ENCODE results near the gene PLA2G6. TPM values are rescaled to one million over a fixed set of nuclear protein-coding genes. Genes with fewer than 3 reads are reported as not detected.

PLA2G6 gene
- total and polyA plus RNA-seq, 9 of the 15 experiments (the other 6 are each of a cell fraction or from before 2014, with no cell fraction given), result 0.11 to 12.2 (median 9.7) TPM

DNA sequence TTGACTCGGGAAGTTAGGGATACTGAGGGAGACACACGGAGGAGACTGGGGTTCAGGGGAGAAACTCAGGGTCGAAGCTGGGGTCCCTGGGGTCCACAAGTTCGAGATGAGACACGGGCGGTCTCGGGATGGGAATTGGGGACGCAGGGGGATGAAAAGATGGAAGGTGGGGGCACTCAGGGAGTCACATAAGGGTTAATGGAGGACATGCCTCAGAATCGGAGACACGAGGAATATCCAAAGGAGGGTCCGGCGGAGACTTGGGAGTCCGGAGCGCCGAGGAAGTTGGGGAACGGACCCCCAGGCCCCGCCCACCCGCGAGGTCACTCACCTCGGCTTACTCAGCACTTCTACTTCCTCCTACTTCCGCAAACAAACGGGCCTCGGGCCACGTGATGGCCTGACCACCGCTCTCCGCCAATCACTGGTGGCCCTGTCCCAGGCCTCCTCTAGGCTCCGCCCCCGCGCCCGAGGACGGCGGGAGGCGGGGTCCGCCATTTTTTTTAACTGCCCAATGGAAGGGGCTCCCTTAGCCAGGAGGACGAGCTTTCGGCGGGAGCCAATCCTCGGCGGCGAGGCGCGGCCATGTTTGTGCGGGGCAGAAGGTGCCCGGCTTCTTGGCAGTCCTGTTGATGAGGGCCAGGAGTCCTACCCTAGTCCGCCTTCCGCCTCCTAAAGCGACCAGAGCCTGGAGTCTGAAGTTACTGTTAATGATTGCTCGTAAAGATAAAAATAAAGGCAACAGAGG is at the start of gene PLA2G6 (continued):
- TF ChIP-seq, protein P1, sequence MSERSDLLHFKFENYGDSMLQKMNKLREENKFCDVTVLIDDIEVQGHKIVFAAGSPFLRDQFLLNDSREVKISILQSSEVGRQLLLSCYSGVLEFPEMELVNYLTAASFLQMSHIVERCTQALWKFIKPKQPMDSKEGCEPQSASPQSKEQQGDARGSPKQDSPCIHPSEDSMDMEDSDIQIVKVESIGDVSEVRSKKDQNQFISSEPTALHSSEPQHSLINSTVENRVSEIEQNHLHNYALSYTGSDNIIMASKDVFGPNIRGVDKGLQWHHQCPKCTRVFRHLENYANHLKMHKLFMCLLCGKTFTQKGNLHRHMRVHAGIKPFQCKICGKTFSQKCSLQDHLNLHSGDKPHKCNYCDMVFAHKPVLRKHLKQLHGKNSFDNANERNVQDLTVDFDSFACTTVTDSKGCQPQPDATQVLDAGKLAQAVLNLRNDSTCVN (CRISPR knock-in tag; IDR thresholded peaks at IDR 0.05), result no peak
- TF ChIP-seq BCOR (IDR thresholded peaks at IDR 0.05) (no peak), MIER1 (IDR thresholded peaks at IDR 0.05; ENCODE audit: low read depth) (no peak), RFX5 (IDR thresholded peaks at IDR 0.05; ENCODE audit: low read depth, low read length) (no peak), CBX1 (IDR thresholded peaks at IDR 0.05; ENCODE audit: low read depth) (no peak), ZNF347 (CRISPR knock-in tag; IDR thresholded peaks at IDR 0.05; ENCODE audit: low read depth) (no peak), HMG20B (CRISPR knock-in tag; IDR thresholded peaks at IDR 0.05) (no peak), POLR2AphosphoS2 (IDR thresholded peaks at IDR 0.05; ENCODE audit: low read length) (no peak), HDAC3 (IDR thresholded peaks at IDR 0.05; ENCODE audit: borderline replicate concordance, partially characterized antibody) (no peak), HMGN3 (IDR thresholded peaks at IDR 0.05; ENCODE audit: borderline replicate concordance, extremely low read depth, insufficient read length, low read depth, low read length) (no peak), DNMT1 (IDR thresholded peaks at IDR 0.05) (no peak), EZH2 (IDR thresholded peaks at IDR 0.05; ENCODE audit: borderline replicate concordance, low read depth, low read length) (no peak), SMARCA4 (IDR thresholded peaks at IDR 0.05) (0 out of 2 replicates have a peak, but pooled peaks have one; percentile 8), CBFA2T2 (conservative IDR thresholded peaks at IDR 0.05) (peak; percentile 52), ZFP1 (CRISPR knock-in tag; IDR thresholded peaks at IDR 0.05) (no peak), ZNF224 (CRISPR knock-in tag; IDR thresholded peaks at IDR 0.05) (no peak)
- TF ChIP-seq, protein P2, sequence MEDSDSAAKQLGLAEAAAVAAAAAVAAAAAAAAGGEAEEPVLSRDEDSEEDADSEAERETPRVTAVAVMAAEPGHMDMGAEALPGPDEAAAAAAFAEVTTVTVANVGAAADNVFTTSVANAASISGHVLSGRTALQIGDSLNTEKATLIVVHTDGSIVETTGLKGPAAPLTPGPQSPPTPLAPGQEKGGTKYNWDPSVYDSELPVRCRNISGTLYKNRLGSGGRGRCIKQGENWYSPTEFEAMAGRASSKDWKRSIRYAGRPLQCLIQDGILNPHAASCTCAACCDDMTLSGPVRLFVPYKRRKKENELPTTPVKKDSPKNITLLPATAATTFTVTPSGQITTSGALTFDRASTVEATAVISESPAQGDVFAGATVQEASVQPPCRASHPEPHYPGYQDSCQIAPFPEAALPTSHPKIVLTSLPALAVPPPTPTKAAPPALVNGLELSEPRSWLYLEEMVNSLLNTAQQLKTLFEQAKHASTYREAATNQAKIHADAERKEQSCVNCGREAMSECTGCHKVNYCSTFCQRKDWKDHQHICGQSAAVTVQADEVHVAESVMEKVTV (CRISPR knock-in tag; IDR thresholded peaks at IDR 0.05), result no peak
- TF ChIP-seq, protein P3, sequence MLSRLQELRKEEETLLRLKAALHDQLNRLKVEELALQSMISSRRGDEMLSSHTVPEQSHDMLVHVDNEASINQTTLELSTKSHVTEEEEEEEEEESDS (CRISPR knock-in tag; IDR thresholded peaks at IDR 0.05), result no peak
- TF ChIP-seq, protein P4, sequence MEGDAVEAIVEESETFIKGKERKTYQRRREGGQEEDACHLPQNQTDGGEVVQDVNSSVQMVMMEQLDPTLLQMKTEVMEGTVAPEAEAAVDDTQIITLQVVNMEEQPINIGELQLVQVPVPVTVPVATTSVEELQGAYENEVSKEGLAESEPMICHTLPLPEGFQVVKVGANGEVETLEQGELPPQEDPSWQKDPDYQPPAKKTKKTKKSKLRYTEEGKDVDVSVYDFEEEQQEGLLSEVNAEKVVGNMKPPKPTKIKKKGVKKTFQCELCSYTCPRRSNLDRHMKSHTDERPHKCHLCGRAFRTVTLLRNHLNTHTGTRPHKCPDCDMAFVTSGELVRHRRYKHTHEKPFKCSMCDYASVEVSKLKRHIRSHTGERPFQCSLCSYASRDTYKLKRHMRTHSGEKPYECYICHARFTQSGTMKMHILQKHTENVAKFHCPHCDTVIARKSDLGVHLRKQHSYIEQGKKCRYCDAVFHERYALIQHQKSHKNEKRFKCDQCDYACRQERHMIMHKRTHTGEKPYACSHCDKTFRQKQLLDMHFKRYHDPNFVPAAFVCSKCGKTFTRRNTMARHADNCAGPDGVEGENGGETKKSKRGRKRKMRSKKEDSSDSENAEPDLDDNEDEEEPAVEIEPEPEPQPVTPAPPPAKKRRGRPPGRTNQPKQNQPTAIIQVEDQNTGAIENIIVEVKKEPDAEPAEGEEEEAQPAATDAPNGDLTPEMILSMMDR (IDR thresholded peaks at IDR 0.05 in 2 of 3, conservative IDR thresholded peaks at IDR 0.05 in 1 of 3; ENCODE audit: insufficient read depth in 2 of 3, low read depth in 1 of 3, low read length in 3 of 3), result no peak
- TF ChIP-seq, protein P5, sequence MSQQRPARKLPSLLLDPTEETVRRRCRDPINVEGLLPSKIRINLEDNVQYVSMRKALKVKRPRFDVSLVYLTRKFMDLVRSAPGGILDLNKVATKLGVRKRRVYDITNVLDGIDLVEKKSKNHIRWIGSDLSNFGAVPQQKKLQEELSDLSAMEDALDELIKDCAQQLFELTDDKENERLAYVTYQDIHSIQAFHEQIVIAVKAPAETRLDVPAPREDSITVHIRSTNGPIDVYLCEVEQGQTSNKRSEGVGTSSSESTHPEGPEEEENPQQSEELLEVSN (IDR thresholded peaks at IDR 0.05; ENCODE audit: borderline replicate concordance in 1 of 2, extremely low read depth in 1 of 2, insufficient read depth in 1 of 2, insufficient read length in 1 of 2, low read depth in 1 of 2, low read length in 1 of 2, poor library complexity in 1 of 2, severe bottlenecking in 1 of 2), result peak in 1 of 2 experiments; percentile 6
- TF ChIP-seq, protein P6, sequence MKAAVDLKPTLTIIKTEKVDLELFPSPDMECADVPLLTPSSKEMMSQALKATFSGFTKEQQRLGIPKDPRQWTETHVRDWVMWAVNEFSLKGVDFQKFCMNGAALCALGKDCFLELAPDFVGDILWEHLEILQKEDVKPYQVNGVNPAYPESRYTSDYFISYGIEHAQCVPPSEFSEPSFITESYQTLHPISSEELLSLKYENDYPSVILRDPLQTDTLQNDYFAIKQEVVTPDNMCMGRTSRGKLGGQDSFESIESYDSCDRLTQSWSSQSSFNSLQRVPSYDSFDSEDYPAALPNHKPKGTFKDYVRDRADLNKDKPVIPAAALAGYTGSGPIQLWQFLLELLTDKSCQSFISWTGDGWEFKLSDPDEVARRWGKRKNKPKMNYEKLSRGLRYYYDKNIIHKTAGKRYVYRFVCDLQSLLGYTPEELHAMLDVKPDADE (conservative IDR thresholded peaks at IDR 0.05; ENCODE audit: control insufficient read depth, low read depth, low read length), result no peak

Data from K562 (cell line).